LNCaP clone FGC (cell line): ENCODE data around the gene BEND2.
"Not testable (repeated sequence)": the region's sequence is repeated elsewhere in the genome, so short reads cannot be mapped to it uniquely, and the experiment has no call there.

Source experiments
- DNase-seq: peaks from one replicate; pipeline ENCODE4 v3.0.0-alpha.2; 2011; ENCODE audit warnings: low read depth
- H3K4me3 ChIP-seq: 2 replicates; pipeline ENCODE4 v1.5.1; 2011; ENCODE audit warnings: mild to moderate bottlenecking, low read depth, low read length, control low read depth
- TF ChIP-seq, protein P1 (sequence below): IDR thresholded peaks from 2 replicates; pipeline ENCODE4 v1.5.1; 2012; ENCODE audit warnings: mild to moderate bottlenecking; ENCODE audit not compliant: control insufficient read depth, insufficient read depth; ENCODE audit errors: extremely low read depth

BEND2 gene

DNA sequence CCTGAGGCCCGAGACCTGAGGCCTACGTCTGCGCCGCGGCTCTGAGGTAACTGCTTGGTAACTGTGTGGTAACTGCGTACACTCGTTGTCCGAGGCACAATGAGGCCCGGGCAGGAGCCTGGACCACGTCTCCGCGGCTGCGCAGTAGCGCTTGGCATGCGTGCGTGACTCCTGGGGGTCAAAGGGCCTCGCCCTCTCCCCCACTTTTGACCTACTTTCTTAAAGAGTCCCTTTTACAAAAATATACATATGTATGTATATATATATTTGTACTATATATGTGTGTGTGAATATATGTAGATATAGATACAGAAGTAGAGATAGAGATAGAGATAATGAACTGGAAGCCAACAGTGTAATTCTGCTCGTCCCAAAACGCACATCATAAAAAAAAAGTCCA, at the start of gene BEND2:
BEND2 (minus strand) TSS at position 101 of the 400 bp plus-strand sequence. CDS start 136 bp downstream, outside the sequence.
- TF ChIP-seq, protein P1, sequence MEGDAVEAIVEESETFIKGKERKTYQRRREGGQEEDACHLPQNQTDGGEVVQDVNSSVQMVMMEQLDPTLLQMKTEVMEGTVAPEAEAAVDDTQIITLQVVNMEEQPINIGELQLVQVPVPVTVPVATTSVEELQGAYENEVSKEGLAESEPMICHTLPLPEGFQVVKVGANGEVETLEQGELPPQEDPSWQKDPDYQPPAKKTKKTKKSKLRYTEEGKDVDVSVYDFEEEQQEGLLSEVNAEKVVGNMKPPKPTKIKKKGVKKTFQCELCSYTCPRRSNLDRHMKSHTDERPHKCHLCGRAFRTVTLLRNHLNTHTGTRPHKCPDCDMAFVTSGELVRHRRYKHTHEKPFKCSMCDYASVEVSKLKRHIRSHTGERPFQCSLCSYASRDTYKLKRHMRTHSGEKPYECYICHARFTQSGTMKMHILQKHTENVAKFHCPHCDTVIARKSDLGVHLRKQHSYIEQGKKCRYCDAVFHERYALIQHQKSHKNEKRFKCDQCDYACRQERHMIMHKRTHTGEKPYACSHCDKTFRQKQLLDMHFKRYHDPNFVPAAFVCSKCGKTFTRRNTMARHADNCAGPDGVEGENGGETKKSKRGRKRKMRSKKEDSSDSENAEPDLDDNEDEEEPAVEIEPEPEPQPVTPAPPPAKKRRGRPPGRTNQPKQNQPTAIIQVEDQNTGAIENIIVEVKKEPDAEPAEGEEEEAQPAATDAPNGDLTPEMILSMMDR, result no peak

DNA sequence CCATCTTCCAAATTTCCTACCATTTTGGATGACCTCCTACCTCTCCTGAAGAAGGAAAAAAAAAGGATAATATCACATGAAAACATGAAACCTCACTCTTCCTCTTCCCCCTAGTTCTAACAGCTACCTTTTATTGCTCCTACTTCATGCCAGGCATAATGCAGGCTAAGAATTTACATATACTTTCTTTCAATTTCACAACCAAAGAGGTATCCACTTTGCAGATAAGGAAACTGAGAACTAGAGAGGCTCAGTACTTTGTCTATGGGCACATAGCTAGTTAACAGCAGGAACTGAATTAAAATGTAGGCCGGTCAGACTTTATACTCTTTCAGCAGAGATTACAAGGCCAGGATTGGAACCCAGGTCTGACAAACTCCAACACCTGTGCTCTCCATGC, 34.4 kb upstream of the BEND2 start:
- TF ChIP-seq, protein P1, result no peak
- H3K4me3 ChIP-seq, result no peak overlapping the region
- DNase-seq, result no peak

More for the DNA sequence above, at the start of gene BEND2:
- no peak for DNase-seq
- H3K4me3 ChIP-seq, result no peak within 1 kb of the TSS

DNA sequence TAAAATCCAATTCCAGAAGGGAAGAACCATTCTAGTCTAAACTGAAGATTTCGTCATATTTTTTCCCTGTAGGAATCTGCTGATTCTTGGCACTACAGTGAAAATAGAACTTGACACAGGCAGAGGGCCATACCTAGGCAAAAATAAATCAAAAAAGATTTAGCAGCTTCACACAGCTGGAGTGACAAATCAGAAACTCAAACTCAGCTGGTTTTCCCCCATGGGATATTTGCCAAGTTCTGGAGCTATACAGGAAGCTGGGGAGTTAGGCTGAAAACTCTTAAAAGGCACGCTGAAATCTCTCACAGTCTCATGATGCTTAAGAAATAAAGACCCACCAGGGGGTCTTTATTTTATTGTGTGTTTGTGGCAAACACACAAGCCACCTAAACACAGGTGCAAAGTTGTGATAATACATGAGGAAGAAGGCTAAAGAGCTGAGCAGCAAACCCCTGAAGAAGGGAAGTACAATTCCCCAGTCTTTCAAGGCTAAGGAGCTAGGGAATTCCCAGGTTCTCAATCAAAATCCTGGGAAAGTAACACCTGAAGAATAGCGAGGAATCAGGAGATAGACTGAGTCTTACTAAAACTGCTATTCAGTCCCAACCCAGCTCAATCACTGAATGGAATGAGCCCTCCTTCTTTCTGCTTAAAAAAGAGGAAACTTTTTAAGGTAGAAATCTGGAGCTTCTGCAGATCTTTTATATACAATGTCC, 32.1 kb upstream of the BEND2 start:
- TF ChIP-seq, protein P1, result no peak
- H3K4me3 ChIP-seq, result no peak overlapping the region
- no peak for DNase-seq

DNA sequence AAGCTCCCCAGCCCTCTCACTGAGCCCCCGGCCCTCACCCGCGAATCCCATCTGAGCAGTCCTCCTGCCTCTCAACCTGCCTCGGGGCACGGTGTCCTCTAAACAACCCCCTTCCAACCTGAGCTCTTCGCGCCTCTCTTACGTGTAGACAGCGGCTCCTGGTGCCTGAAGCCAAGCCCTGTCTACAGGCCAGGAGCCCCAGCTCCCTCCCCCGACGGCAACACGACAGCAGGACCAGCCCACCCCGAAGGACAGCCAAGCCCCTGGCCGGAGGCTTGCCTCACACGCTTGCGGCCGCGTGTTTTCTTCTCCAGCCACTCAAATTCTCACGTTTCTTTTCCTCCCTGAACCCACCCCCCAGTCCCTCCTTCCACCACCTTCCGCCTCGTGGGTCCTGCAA, 9.0 kb upstream of the BEND2 start:
- DNase-seq, result not testable (repeated sequence)

DNA sequence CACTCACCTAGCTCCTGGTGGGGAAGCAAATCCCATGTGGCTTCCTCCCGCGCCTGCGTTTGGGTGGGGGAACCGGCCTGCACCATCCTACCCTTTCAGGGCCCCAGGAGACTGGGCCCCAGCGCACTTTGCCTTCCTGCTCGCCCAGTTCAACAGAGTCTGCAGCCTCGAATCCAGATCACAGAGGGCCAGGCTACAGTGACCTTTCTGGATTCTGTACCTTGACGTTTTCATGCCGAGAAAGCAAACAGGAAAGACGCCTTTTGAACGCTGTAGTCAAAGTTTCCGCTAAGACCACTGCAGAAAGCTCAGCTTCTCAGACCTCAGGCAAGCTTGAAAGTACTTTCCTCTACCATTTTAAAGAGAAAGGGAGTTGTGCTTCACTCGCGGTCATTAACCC, 7.4 kb upstream of the BEND2 start:
- no peak for DNase-seq
- no peak overlapping the region for H3K4me3 ChIP-seq
- TF ChIP-seq, protein P1, result no peak

More for the DNA sequence above, 9.0 kb upstream of the BEND2 start:
- not testable (repeated sequence) for H3K4me3 ChIP-seq

DNA sequence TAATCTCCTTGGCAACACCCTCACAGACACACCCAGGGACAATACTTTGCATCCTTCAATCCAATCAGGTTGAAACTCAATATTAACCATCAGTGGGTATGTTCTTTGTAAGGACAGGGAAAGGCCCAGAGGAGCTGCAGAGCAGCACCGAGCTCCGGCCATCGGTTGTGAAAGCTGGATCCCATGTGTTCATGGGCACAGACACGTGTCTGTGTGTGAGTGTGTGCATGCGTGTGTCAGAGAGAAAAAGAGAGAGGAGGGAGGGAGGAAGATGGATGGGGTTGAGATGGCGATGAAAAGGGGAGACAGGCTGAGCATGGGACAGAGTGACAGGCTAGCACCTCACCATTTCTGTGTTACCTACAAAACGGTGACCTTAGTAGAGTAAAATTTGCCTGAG, 6.8 kb upstream of the BEND2 start:
- no peak for DNase-seq
- H3K4me3 ChIP-seq, result no peak overlapping the region
- TF ChIP-seq, protein P1, result no peak

DNA sequence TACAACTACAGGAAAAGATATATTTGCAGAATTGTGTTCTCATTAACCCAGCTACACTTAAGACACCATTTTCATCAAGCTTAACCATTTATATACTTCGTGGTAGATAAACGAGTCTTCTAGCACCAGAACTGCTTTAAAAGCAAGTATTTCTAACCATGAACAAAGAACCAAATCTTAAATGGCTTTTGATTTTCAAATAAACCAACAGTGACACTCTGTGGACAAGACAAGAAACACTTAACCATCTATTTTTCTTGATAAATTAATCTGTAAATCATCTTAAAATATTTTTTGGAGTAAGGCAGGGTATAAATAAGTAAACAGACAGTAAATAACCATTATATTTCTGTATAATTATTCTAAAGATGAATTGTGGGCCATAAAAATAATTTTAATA, 10.2 kb downstream of the BEND2 start:
- peak; percentile 6 for DNase-seq
- TF ChIP-seq, protein P1, result peak; percentile 14; the same call in 1 of the 2 replicates
- H3K4me3 ChIP-seq, result no peak overlapping the region
